ENCODE data around the gene ACOD1. TPM values are rescaled to one million over a fixed set of nuclear protein-coding genes. Genes with fewer than 3 reads are reported as not detected.

Gene ACOD1
- total and polyA plus RNA-seq, 10 of the 15 experiments (the other 5 are each of a cell fraction or from before 2014, with no cell fraction given), result not detected

- Histone ChIP-seq H3K27me3 (replicated peaks in 1 of 2; ENCODE audit: control insufficient read depth in 2 of 2, insufficient read depth in 2 of 2, low read length in 1 of 2) (no peaks in the 10 kb centered on the region; a peak in 1 of 4 replicates), H3K4me1 (ENCODE audit: control insufficient read depth, insufficient read depth, low read length) (no peaks in the 10 kb centered on the region), H3K4me3 (no peak overlapping the region), H4K20me1 (ENCODE audit: control insufficient read depth, insufficient read depth) (no peaks in the 10 kb centered on the region), H3K27ac (ENCODE audit: control insufficient read depth, insufficient read depth) (no peak overlapping the region), H3K79me2 (ENCODE audit: control insufficient read depth, insufficient read depth, low read length) (no peaks in the 10 kb centered on the region), H3K36me3 (ENCODE audit: control insufficient read depth in 2 of 2, insufficient read depth in 2 of 2, low read length in 1 of 2) (no peaks in the 10 kb centered on the region), H3K4me2 (ENCODE audit: control insufficient read depth, insufficient read depth) (no peak overlapping the region), H3K9ac (ENCODE audit: control insufficient read depth, insufficient read depth, low read length) (no peak overlapping the region), H3K9me3 (replicated peaks; ENCODE audit: control insufficient read depth, insufficient read depth, low read length) (no peaks in the 10 kb centered on the region), H2AFZ (ENCODE audit: control insufficient read depth, low read depth, low read length) (no peak overlapping the region)
- ChIA-PET RAD21 (ENCODE audit: unreplicated experiment) (no interaction called here), CTCF (no interaction called here), POLR2A (no interaction called here), SMC1A (ENCODE audit: uncharacterized antibody, unreplicated experiment) (no interaction called here)
- 54% methylated on average over 4 of the region's 4 CpGs for WGBS (ENCODE audit: insufficient coverage, insufficient replicate concordance, low lambda C conversion rate, missing lambda C conversion rate)
- no peak for ATAC-seq
- in situ Hi-C loops (cut with MboI), result no loop called here
- no peak for DNase-seq (ENCODE audit: low read depth, low spot score)
- no TSS peak for BruUV-seq (replicated peaks)
- intact Hi-C loops (cut with micrococcal nuclease; ENCODE audit: unreplicated experiment), result no loop called here
- TF ChIP-seq GATAD2B (conservative IDR thresholded peaks at IDR 0.05; ENCODE audit: low read depth) (no peak), ZBTB4 (CRISPR knock-in tag; IDR thresholded peaks at IDR 0.05) (no peak)
- FAIRE-seq, result no peak
Observed at GRCh38 chr13:76944456-76944855, 3.9 kb upstream of the ACOD1 start.

GRCh38 chr13:76950101-76950500 is 1.8 kb downstream of the ACOD1 start:
- H3K27me3 ChIP-seq (replicated peaks in 1 of 2; ENCODE audit: control insufficient read depth in 2 of 2, insufficient read depth in 2 of 2, low read length in 1 of 2), result no peaks in the 10 kb centered on the region; a peak in 1 of 4 replicates
- no peak overlapping the region for H2AFZ ChIP-seq (ENCODE audit: control insufficient read depth, low read depth, low read length)
- POLR2A ChIA-PET, result no interaction called here
- no peaks in the 10 kb centered on the region for H3K36me3 ChIP-seq (ENCODE audit: control insufficient read depth in 2 of 2, insufficient read depth in 2 of 2, low read length in 1 of 2)
- no peak overlapping the region for H3K27ac ChIP-seq (ENCODE audit: control insufficient read depth, insufficient read depth)
- CTCF ChIA-PET, result no interaction called here
- intact Hi-C loops (cut with micrococcal nuclease; ENCODE audit: unreplicated experiment), result no loop called here
- no peaks in the 10 kb centered on the region for H4K20me1 ChIP-seq (ENCODE audit: control insufficient read depth, insufficient read depth)
- H3K4me3 ChIP-seq, result no peak overlapping the region
- WGBS (ENCODE audit: insufficient coverage, insufficient replicate concordance, low lambda C conversion rate, missing lambda C conversion rate), result 45% methylated on average over 2 of the region's 2 CpGs
- DNase-seq (ENCODE audit: low read depth, low spot score), result no peak
- RAD21 ChIA-PET (ENCODE audit: unreplicated experiment), result no interaction called here
- H3K4me1 ChIP-seq (ENCODE audit: control insufficient read depth, insufficient read depth, low read length), result no peaks in the 10 kb centered on the region
- no peak for FAIRE-seq
- no peaks in the 10 kb centered on the region for H3K9me3 ChIP-seq (replicated peaks; ENCODE audit: control insufficient read depth, insufficient read depth, low read length)
- no peak overlapping the region for H3K4me2 ChIP-seq (ENCODE audit: control insufficient read depth, insufficient read depth)
- no peak for ATAC-seq
- SMC1A ChIA-PET (ENCODE audit: uncharacterized antibody, unreplicated experiment), result no interaction called here
- no peaks in the 10 kb centered on the region for H3K79me2 ChIP-seq (ENCODE audit: control insufficient read depth, insufficient read depth, low read length)
- in situ Hi-C loops (cut with MboI), result no loop called here
- H3K9ac ChIP-seq (ENCODE audit: control insufficient read depth, insufficient read depth, low read length), result no peak overlapping the region
- no TSS peak for BruUV-seq (replicated peaks)
- TF ChIP-seq RELA (IDR thresholded peaks at IDR 0.05; ENCODE audit: borderline replicate concordance, partially characterized antibody) (no peak), BHLHE40 (IDR thresholded peaks at IDR 0.05; ENCODE audit: borderline replicate concordance in 1 of 2, low read depth in 2 of 2, low read length in 1 of 2) (no peak), HDAC2 (IDR thresholded peaks at IDR 0.05) (no peak), FOXM1 (IDR thresholded peaks at IDR 0.05; ENCODE audit: low read depth, low read length) (no peak), ZBED1 (IDR thresholded peaks at IDR 0.05; ENCODE audit: borderline replicate concordance) (no peak), ATF3 (IDR thresholded peaks at IDR 0.05; ENCODE audit: borderline replicate concordance, extremely low read depth, low read depth, low read length) (no peak), SMAD1 (IDR thresholded peaks at IDR 0.05; ENCODE audit: low read depth, partially characterized antibody) (no peak), E4F1 (IDR thresholded peaks at IDR 0.05; ENCODE audit: borderline replicate concordance, partially characterized antibody) (no peak), PML (IDR thresholded peaks at IDR 0.05; ENCODE audit: low read length) (no peak), MAX (IDR thresholded peaks at IDR 0.05; ENCODE audit: low read depth, low read length) (no peak), ATF7 (IDR thresholded peaks at IDR 0.05; ENCODE audit: low read depth) (no peak)

Data from GM12878 (cell line).